ENCODE data around the gene DYSF.

Gene DYSF

DNA sequence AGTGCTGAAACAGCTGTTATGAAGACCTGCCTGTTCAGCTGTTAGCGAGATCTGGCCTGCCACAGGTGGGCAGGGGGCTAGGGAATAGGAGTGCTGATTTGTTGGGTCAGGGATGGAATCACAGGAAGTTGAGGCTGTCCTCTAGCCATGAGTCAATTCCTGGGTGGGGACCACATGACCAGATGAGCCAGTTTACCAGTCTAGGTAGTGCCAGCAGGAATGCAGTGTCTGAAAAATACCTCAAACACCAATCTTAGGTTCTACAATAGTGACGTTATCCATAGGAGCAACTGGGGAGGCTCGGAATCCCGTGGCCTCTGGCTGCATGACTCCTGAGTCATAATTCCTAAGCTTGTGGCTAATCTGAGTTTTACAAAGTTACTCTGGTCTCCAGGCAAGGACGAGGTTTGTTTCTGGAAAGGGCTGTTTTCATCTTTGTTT, 44.9 kb downstream of the DYSF start:
- DNase-seq (ENCODE audit: low read depth in 3 of 3, low spot score in 1 of 3) = no peak

DNA sequence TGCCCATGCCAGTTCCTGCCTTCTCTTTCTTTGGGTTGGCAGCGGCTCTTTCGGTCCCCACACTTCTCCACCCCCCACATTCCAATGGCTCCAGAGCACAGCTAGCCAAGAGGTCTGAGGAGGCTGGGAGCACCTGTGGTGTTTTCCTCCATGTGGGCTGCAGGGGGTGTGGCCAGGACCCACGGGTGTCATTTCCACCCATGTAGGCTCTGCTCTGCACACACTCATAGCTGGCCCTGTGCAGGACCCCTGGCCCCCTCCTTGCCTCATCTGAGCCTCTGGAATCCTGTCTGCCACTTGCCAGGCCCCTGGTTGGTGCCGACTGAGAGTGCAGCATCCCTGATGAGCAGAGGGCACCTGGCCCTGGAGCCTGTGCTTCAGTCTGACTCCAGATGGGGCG, 46.3 kb downstream of the DYSF start:
- no peak for DNase-seq (ENCODE audit: low read depth in 3 of 3, low spot score in 1 of 3)

DNA sequence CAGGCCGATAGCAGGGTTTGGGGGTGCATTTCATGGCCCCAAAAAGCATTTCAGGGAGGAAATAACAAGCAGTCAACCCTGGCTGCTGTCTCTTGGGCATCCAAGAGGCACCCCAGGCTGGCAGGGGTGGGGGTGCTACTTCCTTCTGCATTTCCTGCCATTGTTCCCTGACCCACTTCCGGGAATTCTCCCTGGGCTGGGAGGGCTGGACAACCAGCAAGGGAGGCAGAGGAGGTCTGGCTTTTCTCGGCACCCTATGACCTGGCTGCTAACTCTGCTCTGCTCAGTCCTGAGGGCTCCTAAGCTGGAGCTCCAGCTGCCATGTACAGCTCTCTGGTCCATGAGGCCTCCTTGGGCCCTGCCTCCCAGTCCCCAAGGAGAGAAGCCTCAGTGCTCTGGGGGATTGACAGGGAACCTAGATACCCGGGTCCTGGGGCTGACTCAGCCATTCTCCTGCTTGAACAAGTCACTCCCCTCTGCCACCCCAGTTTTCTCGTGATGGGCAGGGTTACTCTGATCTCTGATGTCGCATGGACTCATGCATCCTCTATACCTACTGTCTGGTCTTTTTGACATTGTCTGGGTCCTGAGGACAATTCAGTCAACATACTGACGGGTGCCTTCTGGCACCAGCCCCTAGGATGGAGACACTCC, 47.2 kb downstream of the DYSF start:
- no peak for DNase-seq (ENCODE audit: low read depth in 3 of 3, low spot score in 1 of 3)

DNA sequence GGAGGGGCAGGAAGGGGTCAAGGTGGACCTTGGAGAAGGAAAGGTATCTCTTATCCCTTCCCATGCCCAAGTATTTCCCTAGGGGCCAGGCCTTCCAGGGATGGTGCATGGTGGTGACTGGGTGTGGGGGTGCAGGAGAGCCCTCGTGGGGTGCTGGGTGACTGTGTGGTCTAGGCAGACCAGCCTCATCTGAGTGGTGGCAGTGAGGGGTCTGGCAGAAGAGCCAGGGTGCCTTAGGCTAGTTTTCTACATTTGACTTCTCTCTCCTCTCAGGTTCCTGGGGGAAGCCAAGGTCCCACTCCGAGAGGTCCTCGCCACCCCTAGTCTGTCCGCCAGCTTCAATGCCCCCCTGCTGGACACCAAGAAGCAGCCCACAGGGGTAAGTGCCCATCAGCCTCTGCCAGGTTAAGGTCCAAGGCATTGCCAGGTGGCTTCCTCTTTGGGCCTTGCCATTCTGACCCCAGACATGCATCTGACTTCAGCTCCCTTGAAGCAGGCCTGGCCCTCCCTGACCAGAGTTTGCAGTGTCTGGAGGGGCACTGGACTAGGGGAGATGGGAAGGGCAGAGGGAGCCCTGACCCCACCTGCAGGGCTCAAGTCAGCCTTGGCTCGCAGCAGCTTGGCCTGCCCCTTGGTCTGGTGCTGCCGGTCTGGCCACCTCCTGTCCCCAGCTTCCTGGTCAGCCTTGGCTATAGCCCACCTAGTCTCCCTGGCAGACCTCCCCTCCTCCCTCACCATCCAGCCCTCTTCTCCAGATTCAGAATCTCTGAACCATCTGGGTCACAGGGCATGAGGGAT, 49.8 kb downstream of the DYSF start:
- DNase-seq (ENCODE audit: low read depth in 3 of 3, low spot score in 1 of 3) = no peak

DNA sequence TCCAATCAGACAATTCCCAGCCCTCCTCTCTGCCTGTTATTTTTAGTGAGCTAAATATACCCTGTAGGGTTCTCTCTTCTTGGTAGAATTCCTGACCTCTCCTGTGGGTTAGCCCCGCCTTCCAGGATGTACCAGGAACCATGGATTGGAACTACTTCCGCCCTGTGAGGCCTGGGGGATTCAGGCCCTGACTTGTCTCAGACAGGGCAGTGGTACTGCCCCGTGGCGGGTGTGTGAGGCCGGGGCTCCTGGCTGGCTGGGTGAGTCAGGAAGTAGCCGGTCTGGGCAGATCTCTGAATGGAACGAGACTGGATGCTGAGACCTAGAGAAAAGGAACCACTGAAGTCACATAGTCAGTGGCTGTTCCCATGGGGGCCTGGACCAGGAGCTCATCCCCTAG, 50.5 kb downstream of the DYSF start:
- no peak for DNase-seq (ENCODE audit: low read depth in 3 of 3, low spot score in 1 of 3)

DNA sequence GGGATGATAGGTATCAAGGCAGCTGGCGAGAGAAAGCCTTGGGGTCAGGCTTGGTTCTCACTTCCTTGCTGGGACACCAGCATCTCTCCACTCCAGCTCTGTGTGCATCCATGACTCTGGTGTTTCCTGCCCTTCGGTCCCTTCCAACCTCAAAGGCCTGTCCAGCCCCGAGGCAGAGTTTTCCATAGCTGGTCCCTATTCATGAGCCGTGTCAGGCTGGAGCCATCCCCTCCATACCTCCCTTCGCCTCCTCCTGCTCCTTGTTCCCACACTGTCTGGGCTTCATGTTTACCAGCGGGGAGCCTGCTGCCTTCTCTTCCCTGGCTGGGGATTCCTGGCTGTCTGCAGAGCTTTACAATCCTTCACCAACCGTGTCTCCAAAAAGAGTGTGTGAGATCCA, 51.2 kb downstream of the DYSF start:
- DNase-seq (ENCODE audit: low read depth in 3 of 3, low spot score in 1 of 3) = no peak

DNA sequence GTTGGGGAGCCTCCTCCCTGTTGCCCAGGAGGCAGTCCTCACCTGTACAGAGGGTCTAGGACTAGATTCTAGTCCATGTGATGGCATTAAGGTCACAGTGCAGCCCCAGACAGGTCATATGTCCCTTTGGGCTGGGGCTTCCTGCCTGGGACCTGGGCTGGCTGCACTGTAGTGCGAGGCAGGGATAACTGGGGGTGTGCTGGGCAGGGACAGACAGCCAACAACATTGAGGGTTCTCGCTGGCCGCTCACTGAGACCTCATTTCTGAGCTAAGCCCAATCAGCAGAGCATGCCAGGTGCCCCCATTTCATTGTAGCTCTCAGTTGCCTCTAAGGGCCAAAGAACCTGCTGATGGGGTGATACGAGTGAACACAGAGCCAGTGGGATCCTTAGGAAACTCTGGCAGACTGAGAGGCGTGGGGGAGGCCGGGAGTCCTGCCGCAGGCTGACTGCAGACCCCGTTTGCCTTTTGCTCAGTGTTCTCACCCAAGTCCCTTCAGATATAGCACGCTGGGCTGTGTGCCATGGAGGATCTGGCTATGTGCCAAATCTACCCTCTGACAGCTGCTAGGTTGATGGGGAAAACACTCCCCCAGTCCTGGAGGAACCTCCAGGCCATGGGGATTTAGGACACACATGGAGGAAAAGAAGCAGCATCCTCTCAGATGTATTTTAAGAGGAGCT, 51.9 kb downstream of the DYSF start:
- no peak for DNase-seq (ENCODE audit: low read depth in 3 of 3, low spot score in 1 of 3)

DNA sequence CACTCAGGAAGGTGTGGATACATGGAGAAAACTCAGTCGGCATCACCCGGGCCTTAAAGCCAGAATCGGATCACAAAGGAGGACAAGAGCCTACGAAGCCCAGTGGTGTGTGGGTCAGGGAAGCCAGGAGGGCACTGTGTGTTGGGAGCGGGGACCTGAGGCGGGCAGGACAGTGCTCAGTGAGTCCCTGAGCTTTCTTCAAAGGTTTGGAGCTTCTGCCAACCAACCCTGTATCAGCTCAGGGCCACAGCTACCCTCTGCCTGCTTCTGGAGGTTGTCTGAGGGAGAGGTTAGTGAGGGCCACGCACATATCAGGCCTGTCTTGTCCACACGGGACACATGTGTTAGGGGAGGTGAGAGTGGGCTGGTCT, 52.4 kb downstream of the DYSF start:
- no peak for DNase-seq (ENCODE audit: low read depth in 3 of 3, low spot score in 1 of 3)

DNA sequence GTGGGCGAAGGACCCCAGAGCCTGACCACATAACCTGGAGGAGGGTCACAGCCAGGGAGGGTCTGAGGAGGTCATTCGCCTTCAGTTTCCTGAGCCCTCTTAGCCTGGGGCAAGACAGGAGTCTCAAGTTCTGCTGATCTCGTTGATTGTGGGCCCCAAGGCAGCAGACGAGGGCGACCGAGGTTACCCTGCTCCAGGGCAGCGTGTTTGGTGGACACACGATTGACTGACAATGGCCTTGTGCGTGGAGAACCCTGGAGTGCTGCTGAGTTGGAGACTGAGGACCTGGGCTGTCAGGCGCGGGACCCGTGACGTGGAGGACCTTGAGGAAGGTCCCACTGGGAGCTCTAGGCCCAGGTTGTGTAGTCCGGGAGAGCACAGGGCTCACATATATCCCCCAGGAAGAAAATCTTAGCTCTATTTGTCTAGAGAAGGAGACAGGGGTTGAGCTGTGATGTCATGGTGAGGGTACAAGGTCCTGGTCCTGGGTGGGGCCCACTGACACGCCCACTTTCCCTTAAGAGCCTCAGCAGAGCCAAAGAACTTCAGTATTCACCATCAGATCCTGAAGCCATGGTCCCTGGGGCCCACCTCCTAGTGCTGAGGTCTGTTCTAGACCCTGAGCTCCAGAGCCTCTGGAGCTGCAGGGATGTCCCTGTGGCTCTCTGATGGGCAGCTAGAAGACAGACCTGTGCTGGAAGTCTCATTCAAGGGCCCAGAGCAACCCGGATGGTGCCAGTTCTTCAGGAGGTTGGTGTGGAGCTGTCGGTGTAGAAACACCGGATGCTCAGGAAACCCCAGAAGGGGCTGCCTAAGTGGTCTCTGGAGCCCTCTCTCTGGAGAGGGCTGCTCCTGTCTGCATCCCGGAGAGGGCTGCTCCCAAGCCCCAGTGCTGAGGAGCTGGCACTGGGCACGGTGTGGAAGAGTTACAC, 53.1 kb downstream of the DYSF start:
- DNase-seq (ENCODE audit: low read depth in 3 of 3, low spot score in 1 of 3) = no peak

DNA sequence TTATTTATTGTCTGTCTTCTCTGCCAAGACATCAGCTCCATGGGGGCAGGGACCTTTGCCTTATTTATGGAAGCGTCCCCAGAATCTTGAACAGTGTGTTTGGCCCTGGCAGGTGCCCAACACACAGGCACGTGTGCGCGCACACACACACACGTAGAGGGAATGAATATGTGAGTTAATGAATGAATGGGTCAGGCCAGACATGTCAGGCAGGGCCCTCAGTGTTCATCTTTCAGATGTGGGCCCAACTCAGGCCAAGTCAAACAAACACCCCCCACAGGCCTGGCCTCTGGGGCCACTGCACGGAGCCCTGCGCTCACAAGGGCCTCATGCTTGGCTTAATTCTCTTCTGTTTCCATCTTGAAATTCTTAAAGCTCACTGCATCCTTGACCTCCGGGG, 54.1 kb downstream of the DYSF start:
- no peak for DNase-seq (ENCODE audit: low read depth in 3 of 3, low spot score in 1 of 3)

DNA sequence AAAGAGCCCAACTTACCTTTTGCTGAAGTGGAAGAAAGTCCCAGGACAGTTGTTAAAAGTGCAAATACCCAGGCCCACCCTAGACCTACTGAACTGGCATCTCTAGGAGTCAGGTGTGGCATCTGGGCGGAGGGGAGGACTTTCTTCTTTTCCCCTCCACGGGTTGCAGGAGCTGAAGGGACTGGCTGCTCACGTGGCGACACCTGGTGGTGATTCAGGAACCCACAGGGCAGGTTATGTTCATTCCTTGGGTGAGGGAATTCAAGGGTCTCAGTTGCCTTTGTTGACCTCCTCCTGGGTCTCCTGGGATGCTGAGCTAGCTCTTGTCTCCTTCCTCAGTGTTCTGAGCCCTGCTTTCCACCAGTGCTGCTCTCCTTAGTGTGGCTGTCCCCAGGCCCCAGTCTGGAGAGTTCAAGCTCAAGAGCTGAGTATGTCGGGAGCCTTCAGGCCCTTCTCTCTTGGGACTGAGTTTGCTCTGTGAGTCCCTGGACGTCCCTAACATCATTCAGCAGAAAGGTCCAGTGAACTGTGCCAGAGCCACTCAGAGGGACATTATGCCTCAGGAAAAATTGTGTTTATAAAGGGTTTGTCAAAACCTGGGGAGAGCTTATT, 56.9 kb downstream of the DYSF start:
- peak; percentile 39 to 61 (median 40) for DNase-seq (ENCODE audit: low read depth in 3 of 3, low spot score in 1 of 3)

DNA sequence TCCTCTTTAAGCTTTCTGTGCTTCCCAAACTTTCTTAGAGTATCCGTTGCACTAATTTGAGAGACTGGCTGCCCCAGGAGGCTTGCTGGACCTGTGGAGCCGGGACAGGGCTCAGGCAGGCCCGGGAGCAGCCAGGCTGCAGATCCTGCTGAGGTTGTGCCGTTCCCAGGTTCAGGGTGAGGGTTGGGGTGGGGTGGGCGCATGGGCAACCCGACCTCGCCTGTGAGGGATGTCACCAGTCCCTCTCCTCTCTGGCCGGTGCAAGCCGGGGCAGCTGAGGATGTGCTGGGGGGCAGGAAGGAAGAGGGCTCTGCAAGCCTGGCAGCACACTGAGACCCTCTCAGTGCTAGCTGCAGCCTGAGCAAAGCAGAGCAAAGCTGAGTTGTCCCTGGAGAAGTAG, 57.6 kb downstream of the DYSF start:
- DNase-seq (ENCODE audit: low read depth in 3 of 3, low spot score in 1 of 3) = no peak

DNA sequence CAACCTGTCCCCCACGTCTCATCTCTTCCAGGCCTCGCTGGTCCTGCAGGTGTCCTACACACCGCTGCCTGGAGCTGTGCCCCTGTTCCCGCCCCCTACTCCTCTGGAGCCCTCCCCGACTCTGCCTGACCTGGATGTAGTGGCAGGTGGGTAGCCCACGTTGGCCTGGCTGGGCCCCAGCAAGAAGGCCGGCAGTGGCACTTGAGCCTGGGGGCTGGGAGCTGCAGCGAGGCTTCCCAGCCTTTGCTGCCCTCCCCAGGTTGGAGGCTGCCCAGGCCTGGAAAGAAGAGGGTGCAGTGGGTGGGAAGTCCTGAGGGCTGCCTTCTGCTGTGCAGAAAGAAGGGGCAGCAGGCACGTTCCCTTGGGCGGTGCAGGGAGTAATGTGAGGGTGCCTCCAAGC, 58.4 kb downstream of the DYSF start:
- DNase-seq (ENCODE audit: low read depth in 3 of 3, low spot score in 1 of 3) = no peak

DNA sequence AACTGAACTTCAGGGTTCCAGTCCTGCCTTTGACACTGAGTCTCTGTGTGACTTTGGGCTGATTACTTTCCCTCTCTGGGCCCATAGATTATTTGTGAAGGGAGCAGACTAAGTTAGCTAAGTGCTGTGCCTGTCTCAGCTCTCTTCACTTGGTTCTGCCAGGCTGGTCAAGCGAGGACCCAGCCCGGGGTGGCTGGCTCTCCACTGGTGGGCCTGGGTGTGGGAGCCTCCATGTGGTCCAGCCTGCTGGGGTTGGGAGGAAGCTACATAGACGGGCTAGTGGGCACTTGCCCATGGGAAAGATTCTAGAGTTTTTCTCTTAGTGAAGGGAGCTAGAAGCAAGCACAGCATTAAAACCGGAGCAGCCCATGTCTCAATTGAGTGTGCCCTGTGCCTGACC, 59.0 kb downstream of the DYSF start:
- no peak for DNase-seq (ENCODE audit: low read depth in 3 of 3, low spot score in 1 of 3)

DNA sequence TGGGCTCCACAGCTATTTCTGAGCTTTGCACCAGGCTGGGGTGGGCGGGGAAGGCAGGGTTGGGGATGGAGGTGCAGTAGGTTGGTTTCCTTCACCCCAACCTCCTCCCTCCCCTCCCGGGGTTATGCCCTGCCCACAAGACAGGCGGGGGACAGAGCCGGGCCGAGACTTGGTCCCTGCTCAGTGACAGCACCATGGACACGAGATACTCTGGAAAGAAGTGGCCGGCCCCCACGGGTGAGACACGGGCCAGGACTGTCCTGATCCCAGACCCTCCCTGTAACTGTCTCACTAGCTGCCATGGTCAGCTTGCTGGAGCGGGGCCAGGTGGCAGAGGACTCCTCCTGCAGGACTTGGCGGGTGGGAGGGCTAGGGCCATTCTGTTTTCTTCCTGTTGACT, 59.7 kb downstream of the DYSF start:
- no peak for DNase-seq (ENCODE audit: low read depth in 3 of 3, low spot score in 1 of 3)

DNA sequence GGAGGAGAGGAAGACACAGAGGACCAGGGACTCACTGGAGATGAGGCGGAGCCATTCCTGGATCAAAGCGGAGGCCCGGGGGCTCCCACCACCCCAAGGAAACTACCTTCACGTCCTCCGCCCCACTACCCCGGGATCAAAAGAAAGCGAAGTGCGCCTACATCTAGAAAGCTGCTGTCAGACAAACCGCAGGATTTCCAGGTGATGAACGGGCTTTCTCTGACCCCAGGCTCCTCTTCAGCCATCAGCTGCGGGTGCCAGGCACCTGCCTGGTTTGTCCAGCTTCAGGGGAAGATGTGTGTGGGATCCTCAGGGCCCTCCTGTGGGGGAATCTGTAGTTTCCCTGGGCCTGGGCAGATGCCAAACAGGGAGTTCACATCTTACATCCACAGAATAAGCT, 60.4 kb downstream of the DYSF start:
- DNase-seq (ENCODE audit: low read depth in 3 of 3, low spot score in 1 of 3) = no peak

DNA sequence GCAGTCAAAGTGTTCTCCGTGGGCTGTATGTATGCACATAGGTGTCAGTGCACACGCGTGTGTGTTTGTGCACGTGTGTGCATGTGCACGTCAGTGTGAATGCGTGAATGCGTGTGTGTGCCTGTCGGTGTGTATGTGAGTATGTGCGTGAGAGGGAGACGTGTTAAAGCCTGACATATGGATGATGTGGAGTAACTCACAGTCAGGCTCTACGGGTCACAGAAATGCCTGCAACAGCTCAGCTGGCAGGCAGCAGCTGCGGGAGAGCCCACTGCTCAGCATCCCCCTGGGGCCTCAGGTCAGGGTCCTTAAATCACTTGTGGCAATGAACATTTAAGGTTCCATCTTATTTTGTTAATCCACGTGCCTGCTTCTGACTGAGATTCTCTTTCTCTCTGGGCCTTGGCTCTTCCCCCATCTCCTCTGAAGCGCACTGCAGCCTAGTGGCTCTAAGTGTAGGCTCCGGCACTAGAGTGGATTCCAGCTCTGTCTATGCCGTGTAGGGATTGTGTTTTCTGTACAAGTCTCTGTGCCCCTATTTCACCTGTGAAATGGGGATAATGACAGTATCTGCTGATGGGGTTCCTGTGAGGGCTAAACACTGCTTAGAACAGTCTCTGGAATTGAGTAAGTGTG, 63.0 kb downstream of the DYSF start:
- no peak for DNase-seq (ENCODE audit: low read depth in 3 of 3, low spot score in 1 of 3)

DNA sequence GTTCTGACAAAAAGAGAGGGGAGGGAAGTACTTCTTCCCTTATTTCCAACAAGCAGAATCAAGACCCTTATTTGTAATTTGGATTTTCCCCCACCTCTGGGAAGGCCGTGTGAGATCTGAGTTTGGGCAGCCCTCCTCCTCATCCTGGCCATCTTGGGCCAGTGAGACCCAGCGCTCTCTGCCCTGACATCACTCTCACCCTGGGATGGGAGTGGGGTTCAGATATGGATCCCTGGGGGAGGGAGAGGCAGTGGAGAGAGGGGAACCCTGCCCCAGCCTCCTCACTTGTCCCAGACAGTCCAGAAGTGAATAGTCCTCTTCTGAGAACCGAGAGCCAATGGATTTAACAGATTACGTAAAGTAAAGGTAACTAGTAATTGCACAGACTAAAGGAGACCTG, 64.5 kb downstream of the DYSF start:
- no peak for DNase-seq (ENCODE audit: low read depth in 3 of 3, low spot score in 1 of 3)

DNA sequence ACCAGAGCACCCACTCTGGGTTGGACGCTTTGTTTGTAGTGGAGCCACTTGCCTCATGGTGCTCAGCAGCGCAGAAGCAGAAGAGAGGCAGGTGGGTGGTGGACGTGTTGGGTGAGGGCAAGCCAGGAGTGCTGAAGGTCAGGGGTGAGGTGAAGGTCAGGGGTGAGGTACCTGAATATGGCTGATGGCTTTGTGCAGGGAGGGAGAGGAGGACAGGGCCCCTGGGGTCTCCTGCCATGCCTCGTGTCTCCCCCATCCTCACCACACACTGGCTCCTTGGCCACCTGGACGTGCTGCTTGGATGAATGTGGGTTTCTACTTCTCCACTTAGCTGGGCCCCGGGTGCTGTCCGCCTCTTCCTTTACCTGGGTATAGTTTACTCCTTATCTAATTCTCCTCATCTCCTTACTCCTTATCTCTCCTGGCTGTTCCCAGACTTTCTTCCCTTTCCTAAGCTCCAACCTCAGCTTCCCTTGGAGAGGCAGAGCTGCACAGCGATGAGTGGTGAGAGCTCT, 68.1 kb downstream of the DYSF start:
- no peak for DNase-seq (ENCODE audit: low read depth in 3 of 3, low spot score in 1 of 3)

DNA sequence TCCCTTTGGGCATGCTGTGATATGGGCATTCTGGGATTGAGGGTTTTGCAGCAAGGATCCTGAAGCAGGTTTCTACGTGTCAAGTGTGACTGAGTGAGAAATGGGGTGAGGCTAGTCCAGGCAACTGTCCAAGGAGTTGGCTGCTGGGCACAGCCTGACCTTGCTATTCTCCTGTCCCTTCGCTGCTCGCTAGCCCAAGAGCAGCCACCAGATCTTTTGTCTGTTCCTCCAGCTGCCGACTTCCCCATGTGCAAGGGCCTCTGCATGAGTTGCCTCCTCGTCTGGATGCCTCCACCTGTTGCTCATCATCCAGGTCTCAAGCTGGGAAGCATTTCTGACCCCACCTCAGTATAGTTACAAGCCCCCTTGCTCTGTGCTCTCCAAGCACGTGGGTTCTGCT, 71.1 kb downstream of the DYSF start:
- DNase-seq (ENCODE audit: low read depth in 3 of 3, low spot score in 1 of 3) = no peak
